ENCODE data around the gene FN3K.

GRCh38 chr17:82782657-82783207, 47.3 kb downstream of the FN3K start:
- TF ChIP-seq POLR2A (IDR thresholded peaks at IDR 0.05), result no peak
- TF ChIP-seq, protein P1, sequence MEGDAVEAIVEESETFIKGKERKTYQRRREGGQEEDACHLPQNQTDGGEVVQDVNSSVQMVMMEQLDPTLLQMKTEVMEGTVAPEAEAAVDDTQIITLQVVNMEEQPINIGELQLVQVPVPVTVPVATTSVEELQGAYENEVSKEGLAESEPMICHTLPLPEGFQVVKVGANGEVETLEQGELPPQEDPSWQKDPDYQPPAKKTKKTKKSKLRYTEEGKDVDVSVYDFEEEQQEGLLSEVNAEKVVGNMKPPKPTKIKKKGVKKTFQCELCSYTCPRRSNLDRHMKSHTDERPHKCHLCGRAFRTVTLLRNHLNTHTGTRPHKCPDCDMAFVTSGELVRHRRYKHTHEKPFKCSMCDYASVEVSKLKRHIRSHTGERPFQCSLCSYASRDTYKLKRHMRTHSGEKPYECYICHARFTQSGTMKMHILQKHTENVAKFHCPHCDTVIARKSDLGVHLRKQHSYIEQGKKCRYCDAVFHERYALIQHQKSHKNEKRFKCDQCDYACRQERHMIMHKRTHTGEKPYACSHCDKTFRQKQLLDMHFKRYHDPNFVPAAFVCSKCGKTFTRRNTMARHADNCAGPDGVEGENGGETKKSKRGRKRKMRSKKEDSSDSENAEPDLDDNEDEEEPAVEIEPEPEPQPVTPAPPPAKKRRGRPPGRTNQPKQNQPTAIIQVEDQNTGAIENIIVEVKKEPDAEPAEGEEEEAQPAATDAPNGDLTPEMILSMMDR (IDR thresholded peaks at IDR 0.05), result no peak
